Lung (tissue), 12 donors: ENCODE data around the gene ASPA. TPM values are rescaled to one million over a fixed set of nuclear protein-coding genes. Genes with fewer than 3 reads are reported as not detected.
A peak's percentile ranks its signal among the peaks of the same experiment; 100 is the strongest.

Source experiments
- ATAC-seq: fragments of 200-7000 bp; cut with Tn5 transposase; one replicate; pipeline ENCODE4 v1.9.1; 2020; ENCODE audit warnings: moderate number of reproducible peaks; ENCODE audit not compliant: insufficient read depth, low FRiP score
- DNase-seq, 3 donors: peaks; one replicate each; pipeline ENCODE4 v3.0.0-alpha.2; 2013 to 2017
- H3K27ac ChIP-seq, 2 donors: one replicate each; pipeline ENCODE4 v1.5.1; 2013; ENCODE audit warnings: mild to moderate bottlenecking in 2 of 2, moderate library complexity in 2 of 2, control low read depth in 1 of 2, inconsistent platforms in 1 of 2, low read depth in 1 of 2, low read length in 1 of 2
- H3K27me3 ChIP-seq, 3 donors: one replicate each; pipeline ENCODE4 v1.5.1; 2013; ENCODE audit warnings: low read length in 2 of 3; ENCODE audit not compliant: control insufficient read depth in 3 of 3, insufficient read depth in 3 of 3
- H3K36me3 ChIP-seq, 4 donors: one replicate each; pipeline ENCODE4 v1.5.1; 2013; ENCODE audit warnings: low read length in 4 of 4, mild to moderate bottlenecking in 1 of 4, moderate library complexity in 1 of 4; ENCODE audit not compliant: control insufficient read depth in 4 of 4, insufficient read depth in 4 of 4
- H3K4me1 ChIP-seq, 5 donors: one replicate each; pipeline ENCODE4 v1.5.1; 2013; ENCODE audit warnings: low read length in 5 of 5, mild to moderate bottlenecking in 2 of 5, moderate library complexity in 1 of 5; ENCODE audit not compliant: control insufficient read depth in 5 of 5, insufficient read depth in 5 of 5
- H3K4me3 ChIP-seq: one replicate; pipeline ENCODE4 v1.5.1; 2013; ENCODE audit warnings: mild to moderate bottlenecking, control low read depth, moderate library complexity
- H3K9ac ChIP-seq, 2 donors: one replicate each; pipeline ENCODE4 v1.5.1; 2013; ENCODE audit warnings: low read length in 2 of 2, control low read depth in 1 of 2; ENCODE audit not compliant: insufficient read depth in 1 of 2
- H3K9me3 ChIP-seq, 4 donors: one replicate each; pipeline ENCODE4 v1.5.1; 2013; ENCODE audit warnings: low read length in 3 of 4, mild to moderate bottlenecking in 1 of 4, moderate library complexity in 1 of 4; ENCODE audit not compliant: control insufficient read depth in 4 of 4, insufficient read depth in 3 of 4
- CTCF ChIP-seq: IDR thresholded peaks from 2 replicates; pipeline ENCODE4 v1.5.1; 2012; ENCODE audit warnings: mild to moderate bottlenecking; ENCODE audit errors: control extremely low read depth, extremely low read depth
- WGBS, 2 donors: extraction: QIAGEN DNeasy Blood & Tissue Kit; methylation state at CpG; one replicate each; pipeline ENCODE4 v1.1.7; 2013; 5-methylcytosine and 5-hydroxymethylcytosine counted together
- polyA plus RNA-seq, 2 donors: library from polyadenylated mRNA; stranded (reverse); fragments of 200-250 nt; gene quantifications; one replicate each; pipeline ENCODE4 v1.2.1, GENCODE V29; 2013
- total RNA-seq, 2 donors: library from RNA; depleted of rRNA in 1 of 2; stranded (reverse); fragments of >200 nt in 1 of 2; gene quantifications; one replicate each; pipeline ENCODE4 v1.2.1, GENCODE V29; 2014 to 2021
- donor health status: control.
- donor health status: control.
- donor health status: Bipolar disorder and iron deficiency.
- donor health status: healthy.
- donor health status: DM: yes; HTN: yes; CAD: no.

The ASPA gene
- total and polyA plus RNA-seq, 4 donors = 0.31 to 17.5 (median 1.8) TPM

- H3K4me1 ChIP-seq = peaks cover 0 to 13% (median 0%) of the 10 kb centered on the region in 5 donors
- H3K27ac ChIP-seq = no peak overlapping the region
- H3K9me3 ChIP-seq = no peaks in the 10 kb centered on the region
- WGBS, 2 donors = 50 to 68% methylated on average over 32 of the region's 32 CpGs
- H3K4me3 ChIP-seq = no peak overlapping the region
- peak; percentile 64 to 90 (median 88) for DNase-seq
- no peak for TF ChIP-seq CTCF
- H3K9ac ChIP-seq = no peak overlapping the region
- no peaks in the 10 kb centered on the region for H3K27me3 ChIP-seq
- ATAC-seq = peak; percentile 39
- H3K36me3 ChIP-seq = peaks cover 0 to 2% (median 0%) of the 10 kb centered on the region in 4 donors
These were observed 54.3 kb downstream of the ASPA start for GRCh38 chr17:3529817-3530741.

- ATAC-seq (no peak), DNase-seq (peak; percentile 20 to 38 (median 36))
- Histone ChIP-seq H3K27me3 (no peaks in the 10 kb centered on the region), H3K9ac (no peak overlapping the region), H3K36me3 (peaks cover 0 to 2% (median 0%) of the 10 kb centered on the region in 4 donors), H3K4me3 (no peak overlapping the region), H3K27ac (no peak overlapping the region), H3K9me3 (no peaks in the 10 kb centered on the region), H3K4me1 (peaks cover 0 to 21% (median 0%) of the 10 kb centered on the region in 5 donors)
- 76 to 85% methylated on average over 20 to 21 of the region's 21 CpGs for WGBS, 2 donors
- TF ChIP-seq CTCF = no peak
These were observed 55.7 kb downstream of the ASPA start for GRCh38 chr17:3531266-3532101.

- no peak overlapping the region for H3K9ac ChIP-seq
- DNase-seq (no peak), ATAC-seq (no peak)
- no peaks in the 10 kb centered on the region for H3K9me3 ChIP-seq
- H3K27me3 ChIP-seq = no peaks in the 10 kb centered on the region
- no peak for TF ChIP-seq CTCF
- H3K27ac ChIP-seq = no peak overlapping the region
- H3K4me3 ChIP-seq = no peak overlapping the region
- H3K36me3 ChIP-seq = no peaks in the 10 kb centered on the region
- peaks cover 0 to 27% (median 0%) of the 10 kb centered on the region in 5 donors for H3K4me1 ChIP-seq
- WGBS, 2 donors = 88 to 91% methylated on average over 36 of the region's 36 CpGs
These were observed 56.5 kb downstream of the ASPA start for GRCh38 chr17:3532106-3532858.
